ENCODE results near the gene ASGR2. TPM values are rescaled to one million over a fixed set of nuclear protein-coding genes. Genes with fewer than 3 reads are reported as not detected.
"Not testable (repeated sequence)": the region's sequence is repeated elsewhere in the genome, so short reads cannot be mapped to it uniquely, and the experiment has no call there.

Gene ASGR2, protein sequence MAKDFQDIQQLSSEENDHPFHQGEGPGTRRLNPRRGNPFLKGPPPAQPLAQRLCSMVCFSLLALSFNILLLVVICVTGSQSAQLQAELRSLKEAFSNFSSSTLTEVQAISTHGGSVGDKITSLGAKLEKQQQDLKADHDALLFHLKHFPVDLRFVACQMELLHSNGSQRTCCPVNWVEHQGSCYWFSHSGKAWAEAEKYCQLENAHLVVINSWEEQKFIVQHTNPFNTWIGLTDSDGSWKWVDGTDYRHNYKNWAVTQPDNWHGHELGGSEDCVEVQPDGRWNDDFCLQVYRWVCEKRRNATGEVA
- polyA plus RNA-seq (ENCODE audit: insufficient read length in 4 of 4) = 1 to 10 TPM in 3 of 4 donors, under 1 TPM in 1; 0.92 to 2.0 (median 1.7) TPM

DNA sequence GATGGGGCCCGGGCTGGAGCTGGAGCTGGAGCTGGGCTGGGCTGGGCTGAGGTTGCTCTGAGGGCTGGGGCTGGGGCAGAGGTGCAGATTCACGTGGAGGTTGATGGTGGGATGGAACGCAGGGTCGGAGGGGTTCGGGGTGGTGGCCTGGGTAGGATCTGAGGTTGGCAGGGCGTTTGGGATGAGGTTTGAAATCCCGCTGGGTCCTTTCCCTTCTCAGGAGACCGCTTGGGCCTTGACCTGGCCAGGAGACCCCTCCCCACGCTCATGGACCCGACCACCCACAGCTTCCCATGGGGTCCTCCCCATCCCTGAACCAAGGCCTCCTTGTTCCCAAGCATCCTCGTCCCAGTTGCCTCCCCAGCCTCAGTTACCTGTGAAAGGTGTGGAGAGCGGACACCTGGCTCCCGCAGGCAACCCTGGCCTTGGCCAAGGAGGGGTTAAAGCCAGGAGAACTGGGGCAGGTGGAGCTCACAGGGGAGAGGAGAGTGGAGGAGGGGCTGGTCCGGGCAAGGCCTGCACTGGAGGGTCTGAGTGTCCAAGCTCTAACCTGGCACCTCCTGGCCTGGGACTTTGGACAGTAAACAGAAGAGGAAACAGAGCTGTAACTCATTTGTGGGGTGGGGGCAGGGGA, at the start of gene ASGR2:
Gene ASGR2, minus strand, starts transcription at position 582 of the 634 bp plus-strand sequence. CDS start 582 bp downstream, outside the sequence.
- DNase-seq (ENCODE audit: low read depth in 4 of 4, low spot score in 3 of 4) = no peak

DNA sequence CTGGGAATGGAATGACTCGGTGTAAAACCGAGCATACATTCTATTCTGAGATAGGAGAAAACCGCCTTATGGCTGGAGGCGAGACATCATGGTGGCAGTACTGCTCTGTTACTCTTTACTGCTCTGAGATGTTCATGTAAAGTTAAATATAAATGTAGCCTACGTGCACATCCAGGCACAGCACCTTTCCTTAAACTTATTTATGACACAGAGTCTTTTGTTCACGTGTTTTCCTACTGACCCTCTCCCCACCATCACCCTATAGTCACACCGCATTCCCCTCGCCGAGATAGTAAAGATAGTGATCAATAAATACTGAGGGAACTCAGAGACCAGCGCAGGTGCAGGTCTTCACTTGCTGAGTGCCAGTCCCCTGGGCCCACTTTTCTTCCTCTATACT, 44.9 kb upstream of the ASGR2 start:
- DNase-seq (ENCODE audit: low read depth in 4 of 4, low spot score in 3 of 4) = not testable (repeated sequence)

- not testable (repeated sequence) for DNase-seq (ENCODE audit: low read depth in 4 of 4, low spot score in 3 of 4)
These were observed 43.8 kb upstream of the ASGR2 start for GRCh38 chr17:7158424-7158823.

GRCh38 chr17:7156342-7156940, 41.8 kb upstream of the ASGR2 start:
- no peak for DNase-seq (ENCODE audit: low read depth in 4 of 4, low spot score in 3 of 4)

DNA sequence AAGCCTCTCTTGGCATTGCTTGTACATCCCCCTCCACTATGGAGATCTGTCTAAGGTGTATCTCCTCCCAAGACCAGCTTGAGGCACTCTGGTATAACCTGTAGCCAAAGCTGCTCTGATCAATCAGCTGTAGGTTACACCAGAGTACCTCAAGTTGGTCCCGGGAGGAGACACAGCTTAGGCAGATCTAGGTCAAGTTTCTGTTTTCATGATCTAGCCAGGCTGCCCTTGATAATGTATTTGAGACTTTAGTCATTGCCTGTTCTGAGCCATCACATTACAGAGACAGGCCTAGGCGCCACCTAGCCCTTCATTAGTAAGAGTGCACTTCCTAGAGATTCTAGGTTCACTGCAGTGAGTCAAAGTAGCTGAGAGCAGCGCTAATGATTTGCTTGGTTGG, 33.1 kb upstream of the ASGR2 start:
- no peak for DNase-seq (ENCODE audit: low read depth in 4 of 4, low spot score in 3 of 4)

GRCh38 chr17:7146115-7146514, 31.5 kb upstream of the ASGR2 start:
- DNase-seq (ENCODE audit: low read depth in 4 of 4, low spot score in 3 of 4) = no peak

GRCh38 chr17:7144213-7144612, 29.6 kb upstream of the ASGR2 start:
- no peak for DNase-seq (ENCODE audit: low read depth in 4 of 4, low spot score in 3 of 4)

DNA sequence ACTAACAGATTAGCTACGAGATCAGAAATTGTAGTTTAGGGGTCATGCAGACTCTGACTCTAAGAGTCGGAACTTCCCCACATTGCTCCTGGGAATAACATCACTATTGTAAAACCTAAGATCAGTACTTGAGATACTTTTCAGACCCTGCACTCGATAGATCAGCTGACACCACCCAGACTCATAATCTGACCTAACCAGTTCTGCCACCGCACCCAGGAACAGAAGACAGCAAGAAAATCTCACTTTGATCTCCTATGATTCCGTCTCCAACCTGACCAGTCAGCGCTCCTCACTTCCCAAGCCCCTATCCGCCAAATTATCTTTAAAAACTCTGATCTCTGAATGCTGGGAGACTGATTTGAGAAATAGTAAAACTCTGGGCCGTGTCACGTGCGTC, 27.2 kb upstream of the ASGR2 start:
- no peak for DNase-seq (ENCODE audit: low read depth in 4 of 4, low spot score in 3 of 4)

- no peak for DNase-seq (ENCODE audit: low read depth in 4 of 4, low spot score in 3 of 4)
These were observed 24.8 kb upstream of the ASGR2 start for GRCh38 chr17:7139400-7139799.

DNA sequence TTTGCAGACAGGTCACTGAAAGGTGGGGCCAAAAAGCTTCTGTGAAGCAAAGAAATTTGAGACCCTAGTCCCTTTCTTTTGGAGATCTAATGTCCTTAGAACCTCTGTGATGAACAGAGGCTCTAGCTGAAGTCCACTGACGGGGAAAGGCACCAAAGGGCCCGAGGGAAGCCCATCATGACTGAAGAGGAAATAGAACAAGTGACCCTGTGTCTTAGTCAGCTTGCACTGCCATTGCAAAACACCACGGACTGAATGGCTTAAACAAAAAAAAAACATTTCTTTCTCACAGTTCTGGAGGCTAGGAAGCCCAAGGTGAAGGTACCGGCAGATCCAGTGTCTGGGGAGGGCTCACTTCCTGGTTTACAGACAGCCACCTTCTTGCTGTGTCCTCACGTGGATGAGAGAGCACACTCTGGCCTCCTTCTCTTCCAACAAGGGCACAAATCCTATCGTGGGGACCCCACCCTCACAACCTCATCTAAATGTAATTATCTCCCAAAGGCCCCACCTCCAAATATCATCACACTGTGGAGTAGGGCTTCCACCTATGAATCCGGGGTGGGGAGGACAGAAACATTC, 24.3 kb upstream of the ASGR2 start:
- DNase-seq (ENCODE audit: low read depth in 4 of 4, low spot score in 3 of 4) = no peak

- DNase-seq (ENCODE audit: low read depth in 4 of 4, low spot score in 3 of 4) = no peak
These were observed 22.7 kb upstream of the ASGR2 start for GRCh38 chr17:7137171-7137943.

DNA sequence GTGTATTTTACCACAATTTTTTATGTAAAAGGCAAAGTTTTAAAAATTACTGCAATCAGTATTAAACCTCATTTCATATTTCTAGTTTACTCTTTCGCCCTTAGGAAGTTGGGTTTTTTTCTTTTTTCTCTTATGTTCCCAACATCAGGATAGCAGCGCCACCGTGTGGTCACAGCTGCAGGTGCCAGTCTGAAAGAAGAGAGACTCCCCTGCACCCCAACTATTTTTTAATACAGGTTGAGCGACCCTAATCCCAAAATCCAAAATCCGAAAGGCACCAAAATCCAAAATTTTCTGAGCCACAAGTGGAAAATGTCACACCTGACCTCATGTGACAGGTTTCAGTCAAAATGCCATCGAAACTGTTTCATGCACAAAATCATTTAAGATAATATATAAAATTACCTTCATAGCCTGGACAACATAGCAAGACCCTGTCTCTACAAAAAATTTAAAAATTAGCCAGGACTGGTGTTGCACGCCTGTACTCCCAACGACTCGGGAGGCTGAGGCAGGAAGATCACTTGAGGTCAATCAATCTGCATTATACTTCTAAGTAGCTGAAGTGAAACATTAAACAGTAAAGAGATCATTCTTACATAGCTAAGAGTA, 21.8 kb upstream of the ASGR2 start:
- peak in 3 of 4 donors; percentile 40 to 43 (median 41) for DNase-seq (ENCODE audit: low read depth in 4 of 4, low spot score in 3 of 4)

- no peak for DNase-seq (ENCODE audit: low read depth in 4 of 4, low spot score in 3 of 4)
These were observed 19.3 kb upstream of the ASGR2 start for GRCh38 chr17:7133916-7134315.

- DNase-seq (ENCODE audit: low read depth in 4 of 4, low spot score in 3 of 4) = no peak
These were observed 18.8 kb upstream of the ASGR2 start for GRCh38 chr17:7133424-7133823.

DNA sequence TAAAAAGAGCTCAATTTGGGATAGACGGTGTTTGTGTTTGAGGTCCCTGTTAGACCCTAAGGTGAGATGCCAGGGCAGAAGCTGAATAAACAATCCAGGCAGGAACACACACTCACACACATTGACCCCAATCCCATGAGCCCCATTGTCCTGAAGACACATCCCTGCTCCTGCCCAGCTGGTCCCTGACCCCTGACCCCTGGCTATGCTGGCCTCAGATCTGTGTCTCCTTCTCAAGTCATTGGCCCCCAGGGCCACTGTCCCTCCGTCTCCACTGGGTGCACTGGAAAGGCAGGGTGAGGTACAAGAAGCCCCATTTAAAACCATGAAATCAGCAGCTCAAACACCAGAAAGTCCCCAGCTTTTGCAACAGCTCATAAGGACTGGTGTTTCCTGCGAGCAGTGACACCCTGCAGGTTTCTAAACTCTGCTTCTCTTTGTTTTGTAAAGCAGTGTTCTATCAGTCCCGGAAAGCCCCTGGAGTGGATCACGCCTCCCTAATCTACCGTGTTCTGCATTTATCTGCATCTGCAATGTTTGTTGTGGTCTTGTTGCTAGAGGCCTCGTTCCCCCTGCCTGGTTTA, 18.0 kb upstream of the ASGR2 start:
- DNase-seq (ENCODE audit: low read depth in 4 of 4, low spot score in 3 of 4) = no peak

- DNase-seq (ENCODE audit: low read depth in 4 of 4, low spot score in 3 of 4) = no peak
These were observed 16.8 kb upstream of the ASGR2 start for GRCh38 chr17:7131423-7131791.

DNA sequence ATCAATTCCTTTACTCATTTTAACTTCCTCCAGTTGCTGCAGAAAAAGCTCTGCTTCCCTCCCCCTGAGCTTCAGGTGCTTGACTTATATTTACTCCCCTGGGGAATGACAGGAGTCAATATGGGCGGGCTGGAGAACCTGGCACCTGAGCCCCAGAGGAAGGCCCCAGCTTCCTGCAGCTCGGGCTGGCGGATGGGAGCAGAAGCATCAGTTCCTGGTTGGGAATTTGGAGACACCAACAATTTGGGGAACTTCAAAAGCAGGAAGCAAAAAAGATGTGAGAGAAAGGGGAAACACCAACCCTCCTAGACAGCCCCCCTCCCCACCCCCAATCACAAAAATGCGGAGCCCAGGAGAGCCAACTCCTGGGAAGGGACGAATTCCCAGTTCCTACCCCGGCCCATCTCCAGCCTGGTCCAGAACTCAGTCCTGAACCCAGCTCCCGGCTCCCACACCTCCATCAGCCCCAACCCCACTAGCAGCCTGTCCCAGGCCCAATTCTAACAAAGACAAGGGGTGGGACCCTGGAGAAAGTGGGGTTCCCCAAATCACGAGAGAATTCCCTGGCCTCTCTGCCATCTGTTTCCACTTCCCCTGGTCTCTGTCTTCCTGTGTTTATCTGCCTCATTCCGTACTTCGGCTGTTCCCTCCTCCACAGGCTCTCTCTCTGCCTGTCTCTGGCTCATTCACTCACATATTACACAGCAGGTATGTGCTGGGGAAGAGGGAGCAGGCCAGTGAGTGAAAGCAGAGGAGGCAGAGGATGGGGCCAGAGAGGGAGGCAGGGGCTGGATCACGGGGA, 16.2 kb upstream of the ASGR2 start:
- no peak for DNase-seq (ENCODE audit: low read depth in 4 of 4, low spot score in 3 of 4)

DNA sequence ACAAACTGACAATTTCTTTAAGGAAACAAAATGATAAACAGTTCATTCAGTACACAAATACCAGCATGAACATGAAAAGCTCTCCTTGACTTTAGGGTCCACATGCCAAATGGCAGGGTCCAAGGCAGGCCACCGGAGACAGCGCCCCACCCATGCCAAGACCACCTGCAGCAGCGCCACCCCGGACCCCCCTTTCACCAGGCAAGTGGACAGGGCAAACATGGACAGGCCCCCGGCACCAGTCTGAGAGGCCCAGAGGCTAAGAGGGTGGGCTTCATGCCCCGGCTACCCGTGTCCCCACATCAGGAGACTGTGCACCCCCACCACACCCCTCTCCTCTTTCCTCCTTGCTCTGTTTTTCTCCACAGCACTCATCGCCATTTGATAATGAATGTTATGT, 14.7 kb upstream of the ASGR2 start:
- no peak for DNase-seq (ENCODE audit: low read depth in 4 of 4, low spot score in 3 of 4)

GRCh38 chr17:7128160-7128559, 13.5 kb upstream of the ASGR2 start:
- DNase-seq (ENCODE audit: low read depth in 4 of 4, low spot score in 3 of 4) = no peak
